HG03460 (cell line): ENCODE results near the gene GRK7.
"Not testable (repeated sequence)": the region's sequence is repeated elsewhere in the genome, so short reads cannot be mapped to it uniquely, and the experiment has no call there.

Source experiments
- ATAC-seq: cut with Tn5 transposase; IDR thresholded peaks from one replicate; pipeline ENCODE4 v1.9.1; 2021; ENCODE audit not compliant: unreplicated experiment

Gene GRK7

GRCh38 chr3:141793476-141794260 lies 30.5 kb downstream of the GRK7 start:
- no peak for ATAC-seq

- no peak for ATAC-seq
Observed at GRCh38 chr3:141795276-141795675, 32.1 kb downstream of the GRK7 start.

DNA sequence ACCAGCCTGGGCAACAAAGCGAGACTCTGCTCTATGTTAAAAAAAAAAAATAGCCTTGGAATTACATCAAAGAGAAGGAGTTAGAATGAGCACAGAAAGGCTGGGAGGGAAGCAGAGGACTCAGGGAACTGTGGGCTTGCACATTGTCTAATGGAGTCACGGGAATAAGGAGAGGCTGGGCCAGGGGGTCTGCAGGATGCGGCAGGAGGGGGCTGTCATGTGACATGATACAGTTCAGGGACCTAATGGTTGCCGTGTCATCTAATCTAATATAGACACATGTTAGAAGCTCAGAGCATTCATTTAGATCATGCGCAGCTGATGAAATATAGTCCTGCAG lies 32.5 kb downstream of the GRK7 start:
- no peak for ATAC-seq

- peak; percentile 95 for ATAC-seq
Observed at GRCh38 chr3:141796081-141796888, 33.1 kb downstream of the GRK7 start.

DNA sequence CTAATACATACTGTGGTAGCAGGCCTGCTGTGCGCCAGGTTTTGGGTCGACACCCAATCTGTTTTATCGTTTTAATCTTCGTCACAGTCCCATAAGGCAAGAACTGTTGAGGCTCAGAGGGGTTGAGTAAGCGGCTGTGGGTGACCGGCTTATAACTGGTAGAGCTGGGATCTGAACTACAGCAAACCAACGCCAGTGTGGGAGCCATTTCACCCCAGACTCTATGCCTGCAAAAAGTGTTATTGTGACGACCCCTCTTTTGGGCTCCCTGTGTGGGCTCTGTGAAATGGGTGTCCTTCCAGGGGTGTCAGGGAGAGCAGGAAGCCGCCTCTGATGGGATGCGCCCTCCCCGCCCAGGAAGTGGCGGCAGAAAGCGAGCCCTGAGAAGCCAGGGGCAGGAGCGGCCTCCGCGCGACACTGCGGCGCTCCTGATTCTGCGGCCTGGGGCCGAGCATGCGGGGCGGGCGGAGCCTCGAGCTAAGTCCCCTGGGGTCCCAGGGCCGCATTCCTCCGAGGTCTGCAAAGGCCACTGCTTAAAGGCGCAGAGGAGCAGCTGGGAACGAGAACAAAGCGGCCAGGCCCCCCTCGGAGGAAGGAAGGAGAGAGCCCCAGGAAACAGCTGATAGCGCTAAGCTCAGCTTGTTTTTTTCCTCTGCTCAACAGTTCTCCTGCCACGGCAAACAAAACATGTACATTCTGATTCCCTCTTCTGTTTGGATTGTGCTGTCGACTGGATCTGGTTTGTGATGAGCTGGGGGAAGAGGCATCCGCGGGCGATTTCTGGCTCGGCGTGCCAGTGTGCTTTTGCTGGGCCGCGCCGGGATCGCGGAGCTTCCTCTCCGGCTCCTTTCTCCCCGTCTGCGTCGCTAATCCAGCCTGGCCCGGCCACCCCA lies 33.9 kb downstream of the GRK7 start:
- no peak for ATAC-seq

DNA sequence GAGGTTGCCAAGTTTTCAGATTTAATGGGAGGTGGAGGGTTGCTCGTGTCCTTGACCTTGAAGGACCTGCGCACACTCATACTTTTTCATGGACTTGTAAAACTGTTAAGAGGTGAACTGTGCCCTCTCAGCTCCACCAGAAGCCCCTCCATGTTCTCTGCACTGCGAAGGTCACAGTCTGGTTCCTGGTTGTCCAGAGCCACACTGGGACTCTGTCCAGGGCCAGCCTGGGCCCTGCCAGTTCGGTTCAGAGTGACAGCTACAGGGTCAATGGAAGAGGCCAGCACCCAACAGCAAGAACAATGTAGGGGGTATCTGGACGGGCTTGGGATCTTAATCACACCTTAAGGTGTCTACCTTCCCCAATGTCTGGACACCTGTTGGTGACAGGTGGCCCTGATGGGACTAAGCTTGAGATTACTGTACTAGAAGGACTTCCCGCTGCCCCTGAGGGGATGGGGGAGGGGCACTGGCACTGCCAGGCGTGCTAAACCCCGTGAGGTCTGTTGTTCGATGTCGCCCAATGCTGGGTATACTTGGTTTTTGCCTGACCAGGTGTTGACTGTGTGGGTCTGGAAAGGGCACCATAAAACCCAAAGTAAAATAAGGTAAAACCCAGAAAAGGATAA lies 34.7 kb downstream of the GRK7 start:
- no peak for ATAC-seq

DNA sequence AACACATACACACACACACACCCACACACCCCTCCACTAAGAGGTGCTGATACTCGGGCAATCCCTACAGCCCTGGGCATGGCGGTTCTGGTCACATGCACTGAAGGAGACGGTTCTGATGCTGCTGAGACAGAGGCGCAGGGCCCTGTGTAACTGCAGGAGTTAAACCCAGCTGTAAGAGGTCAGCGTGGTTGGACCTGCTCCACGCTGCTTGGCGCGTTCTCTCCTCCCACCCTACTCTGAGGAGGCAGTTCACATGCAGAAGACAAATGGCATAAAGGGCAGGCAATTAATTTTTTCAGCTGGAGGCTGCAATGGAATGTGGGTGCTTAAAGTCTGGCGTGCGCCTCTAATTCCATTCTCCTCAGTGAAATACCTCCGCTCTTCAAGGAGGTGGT lies 35.2 kb downstream of the GRK7 start:
- no peak for ATAC-seq

DNA sequence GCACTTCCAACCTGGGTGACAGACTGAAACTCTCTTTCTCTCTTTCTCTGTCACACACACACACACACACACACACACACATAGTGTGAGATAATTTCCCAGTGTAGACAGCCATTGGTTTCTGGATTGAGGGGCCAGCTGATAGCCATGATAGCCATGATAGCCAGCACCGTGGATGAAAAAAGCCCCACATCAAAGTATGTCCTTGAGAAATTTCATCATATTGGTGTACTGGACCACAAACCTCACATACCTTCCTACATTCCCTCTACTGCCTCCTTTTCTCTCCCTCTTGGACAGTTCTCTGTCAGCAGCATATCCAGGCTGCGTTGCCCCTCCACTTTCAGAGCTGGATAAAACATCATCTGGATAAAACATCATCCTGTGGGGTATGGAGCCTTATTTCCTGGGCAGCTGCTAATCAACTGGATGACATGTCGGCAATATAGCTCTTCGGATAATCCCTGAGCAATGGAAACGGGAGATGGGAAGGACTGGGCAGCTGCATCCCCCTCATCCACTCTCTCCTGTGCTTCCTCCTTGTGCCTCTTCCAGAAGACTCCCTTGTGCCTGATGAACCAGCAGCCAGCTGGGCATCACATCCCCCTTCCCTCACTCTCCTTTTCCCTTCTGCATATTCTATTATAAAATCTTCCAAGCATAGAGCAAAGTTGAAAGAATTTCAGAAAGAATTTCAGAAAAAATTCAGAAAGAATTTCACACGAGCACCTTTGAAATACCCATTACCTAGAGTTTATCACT lies 39.3 kb downstream of the GRK7 start:
- ATAC-seq = no peak

GRCh38 chr3:141803538-141803937 lies 40.3 kb downstream of the GRK7 start:
- ATAC-seq = not testable (repeated sequence)

- no peak for ATAC-seq
Observed at GRCh38 chr3:141804447-141804777, 41.2 kb downstream of the GRK7 start.

GRCh38 chr3:141804778-141805639 lies 41.8 kb downstream of the GRK7 start:
- ATAC-seq = no peak

DNA sequence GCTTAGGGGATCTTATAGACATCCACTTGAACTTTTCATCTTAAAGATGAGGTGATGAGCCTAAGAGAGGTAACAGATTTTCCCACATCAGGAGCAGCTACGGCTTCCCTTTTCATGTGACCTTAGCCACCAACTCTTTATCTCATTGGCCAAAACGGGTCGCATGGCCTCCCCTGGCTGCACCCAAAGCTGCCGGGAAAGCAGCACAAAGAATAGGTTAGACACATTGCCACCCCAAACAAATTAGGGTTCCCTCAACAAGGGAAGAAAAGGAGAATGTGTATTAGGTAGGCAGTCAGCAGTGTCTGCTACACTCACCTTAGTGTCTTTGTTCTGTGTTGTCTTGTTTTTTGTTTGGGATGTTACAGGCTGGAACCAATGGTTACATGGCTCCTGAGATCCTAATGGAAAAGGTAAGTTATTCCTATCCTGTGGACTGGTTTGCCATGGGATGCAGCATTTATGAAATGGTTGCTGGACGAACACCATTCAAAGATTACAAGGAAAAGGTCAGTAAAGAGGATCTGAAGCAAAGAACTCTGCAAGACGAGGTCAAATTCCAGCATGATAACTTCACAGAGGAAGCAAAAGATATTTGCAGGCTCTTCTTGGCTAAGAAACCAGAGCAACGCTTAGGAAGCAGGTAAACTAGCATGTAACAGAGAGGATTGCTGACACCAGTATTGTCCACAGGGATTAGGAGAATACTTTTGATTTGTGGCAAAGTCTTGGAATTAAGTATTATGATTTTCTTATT lies 44.2 kb downstream of the GRK7 start:
- no peak for ATAC-seq

DNA sequence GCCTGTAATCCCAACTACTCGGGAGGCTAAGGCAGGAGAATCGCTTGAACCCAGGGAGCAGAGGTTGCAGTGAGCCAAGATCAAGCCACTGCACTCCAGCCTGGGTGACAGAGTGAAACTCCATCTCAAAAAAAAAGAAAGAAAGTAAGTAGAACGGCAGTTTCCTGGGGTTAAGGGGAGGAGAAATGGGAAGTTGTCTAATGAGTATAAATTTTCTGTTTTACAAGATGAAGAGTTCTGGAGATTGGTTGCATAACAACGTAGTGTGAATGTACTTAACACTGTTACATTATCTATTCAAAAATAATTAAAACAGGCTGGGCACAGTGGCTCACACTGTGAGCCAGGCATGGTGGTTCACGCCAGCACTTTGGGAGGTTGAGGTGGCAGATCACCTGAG lies 45.4 kb downstream of the GRK7 start:
- no peak for ATAC-seq

DNA sequence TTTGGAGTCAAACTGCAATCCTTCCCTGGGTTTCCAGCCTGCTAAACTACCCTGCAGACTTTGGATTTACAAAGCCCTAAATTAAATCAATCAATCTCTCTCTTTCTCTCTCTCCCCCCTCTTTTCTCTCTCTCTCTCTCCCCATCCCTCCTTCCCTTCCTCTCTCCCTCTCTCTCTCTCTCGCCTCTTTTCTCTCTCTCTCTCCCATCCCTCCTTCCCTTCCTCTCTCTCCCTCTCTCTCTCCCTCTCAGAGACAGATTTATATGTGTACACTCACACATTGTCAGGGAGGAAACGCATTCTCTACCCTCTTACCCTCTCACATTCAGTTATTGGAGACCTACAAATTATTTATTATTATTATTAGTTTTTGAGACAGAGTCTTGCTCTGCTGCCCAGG lies 47.0 kb downstream of the GRK7 start:
- ATAC-seq = no peak

GRCh38 chr3:141811348-141811747 lies 48.1 kb downstream of the GRK7 start:
- no peak for ATAC-seq

- no peak for ATAC-seq
Observed at GRCh38 chr3:141812084-141812483, 48.9 kb downstream of the GRK7 start.

GRCh38 chr3:141812586-141812985 lies 49.4 kb downstream of the GRK7 start:
- no peak for ATAC-seq
